OCI-LY7 (cell line): ENCODE data around the gene SPATA25. TPM values are rescaled to one million over a fixed set of nuclear protein-coding genes. Genes with fewer than 3 reads are reported as not detected.
"Not testable (repeated sequence)": the region's sequence is repeated elsewhere in the genome, so short reads cannot be mapped to it uniquely, and the experiment has no call there.

Source experiments
- BruUV-seq: library from RNA; stranded (reverse); fragments of 400-500 nt; replicated peaks from 2 replicates; lab custom pipeline; 2021; lab: Mats Ljungman, UMichigan
- CTCF ChIA-PET: fragments of 300-600 bp; sonication (Branson Sonifier 250); formaldehyde crosslinking; loops from one replicate; lab custom pipeline; 2022; ENCODE audit warnings: antibody characterized with exemption; ENCODE audit not compliant: unreplicated experiment; lab: Charles Lee
- POLR2A ChIA-PET: fragments of 300-600 bp; sonication (Branson Sonifier 250); formaldehyde crosslinking; loops from one replicate; lab custom pipeline; 2022; ENCODE audit warnings: antibody characterized with exemption; lab: Charles Lee
- DNase-seq: peaks from one replicate; pipeline ENCODE4 v3.0.0-alpha.2; 2015; ENCODE audit warnings: low spot score
- H2AFZ ChIP-seq: fragments of 200-600 bp; sonication (generic), shearing (Covaris generic); 2 replicates; pipeline ENCODE4 v1.6.1; 2014; ENCODE audit warnings: mild to moderate bottlenecking, antibody characterized with exemption, low read length, moderate library complexity
- H3K27ac ChIP-seq: fragments of 200-600 bp; sonication (generic); 2 replicates; pipeline ENCODE4 v1.5.1; 2014; ENCODE audit warnings: mixed run types, low read depth, mild to moderate bottlenecking, moderate library complexity, low read length, inconsistent platforms; ENCODE audit not compliant: poor library complexity, severe bottlenecking
- H3K36me3 ChIP-seq: fragments of 200-600 bp; sonication (generic); 2 replicates; pipeline ENCODE4 v1.6.1; 2014; ENCODE audit warnings: mild to moderate bottlenecking, antibody characterized with exemption, low read length, moderate library complexity, mixed read lengths; ENCODE audit not compliant: insufficient read depth
- H3K4me1 ChIP-seq: fragments of 200-600 bp; sonication (generic); 2 replicates; pipeline ENCODE4 v1.5.1; 2014; ENCODE audit warnings: mild to moderate bottlenecking, low read length; ENCODE audit not compliant: insufficient read depth, poor library complexity, severe bottlenecking
- H3K4me2 ChIP-seq: fragments of 200-600 bp; sonication (generic); 2 replicates; pipeline ENCODE4 v1.6.1; 2014; ENCODE audit warnings: mild to moderate bottlenecking, low read length
- H3K4me3 ChIP-seq: fragments of 200-600 bp; sonication (generic); 2 replicates; pipeline ENCODE4 v1.5.1; 2014; ENCODE audit warnings: mild to moderate bottlenecking, low read depth, low read length; ENCODE audit not compliant: poor library complexity, severe bottlenecking
- H3K79me2 ChIP-seq: fragments of 200-600 bp; sonication (generic); 2 replicates; pipeline ENCODE4 v1.6.1; 2016; ENCODE audit warnings: low read depth, mild to moderate bottlenecking, low read length, moderate library complexity, mixed read lengths; ENCODE audit not compliant: insufficient read depth
- H3K9me2 ChIP-seq: fragments of 200-600 bp; sonication (generic); 2 replicates; pipeline ENCODE4 v1.6.1; 2016; ENCODE audit warnings: mild to moderate bottlenecking, low read length, mixed read lengths; ENCODE audit not compliant: insufficient read depth
- H3K9me3 ChIP-seq: fragments of 200-600 bp; sonication (generic); 2 replicates; pipeline ENCODE4 v1.6.1; 2014; ENCODE audit warnings: mild to moderate bottlenecking, mixed run types, low read length, mixed read lengths
- H4K20me1 ChIP-seq: fragments of 200-600 bp; sonication (generic); 2 replicates; pipeline ENCODE4 v1.6.1; 2014; ENCODE audit warnings: mild to moderate bottlenecking, antibody characterized with exemption, low read length, moderate library complexity, mixed read lengths; ENCODE audit not compliant: insufficient read depth
- CTCF ChIP-seq: fragments of 200-600 bp; sonication (generic); conservative IDR thresholded peaks from 2 replicates; pipeline ENCODE4 v1.5.1; 2014; ENCODE audit warnings: mild to moderate bottlenecking, antibody characterized with exemption, low read length, moderate library complexity, mixed read lengths
- EZH2phosphoT487 ChIP-seq: fragments of 200-600 bp; sonication (generic); IDR thresholded peaks from 2 replicates; pipeline ENCODE4 v1.6.1; 2018; ENCODE audit warnings: low read depth, borderline replicate concordance, mild to moderate bottlenecking, mixed run types, antibody characterized with exemption, low read length, moderate library complexity, mixed read lengths
- intact Hi-C: fragments of 100-400 bp; cut with micrococcal nuclease; formaldehyde crosslinking; loops from one replicate; pipeline ENCODE4 v1.10.0; 2022; ENCODE audit not compliant: unreplicated experiment
- total RNA-seq, 2 experiments: library from RNA; depleted of rRNA in 1 of 2; stranded (reverse); fragments of >200 nt in 1 of 2; shearing (Covaris generic) in 1 of 2; gene quantifications; 2 replicates each; pipeline ENCODE4 v1.2.3, GENCODE V29; 2014 to 2022

Gene SPATA25
- total RNA-seq, 2 experiments from 2014 or later: 5.8 TPM

- Histone ChIP-seq H3K9me3 (no peaks in the 10 kb centered on the region), H3K27ac (no peak overlapping the region), H3K4me3 (no peak overlapping the region), H3K4me1 (peaks cover 7% of the 10 kb centered on the region), H2AFZ (no peak overlapping the region), H3K4me2 (no peak overlapping the region), H4K20me1 (no peaks in the 10 kb centered on the region), H3K36me3 (no peaks in the 10 kb centered on the region), H3K79me2 (no peaks in the 10 kb centered on the region), H3K9me2 (no peaks in the 10 kb centered on the region)
- intact Hi-C loops: no loop called here
- DNase-seq: no peak
- no peak for TF ChIP-seq CTCF
- TF ChIP-seq EZH2phosphoT487: no peak
- no TSS peak for BruUV-seq
- CTCF ChIA-PET: no interaction called here
- POLR2A ChIA-PET: interaction anchor here (1.3 kb wide), 1 partner anchor 25 kb away, joined by 3 read pairs; no protein-coding TSS in a partner anchor
Measured at GRCh38 chr20:45902199-45902701, 14.8 kb upstream of the SPATA25 start.

DNA sequence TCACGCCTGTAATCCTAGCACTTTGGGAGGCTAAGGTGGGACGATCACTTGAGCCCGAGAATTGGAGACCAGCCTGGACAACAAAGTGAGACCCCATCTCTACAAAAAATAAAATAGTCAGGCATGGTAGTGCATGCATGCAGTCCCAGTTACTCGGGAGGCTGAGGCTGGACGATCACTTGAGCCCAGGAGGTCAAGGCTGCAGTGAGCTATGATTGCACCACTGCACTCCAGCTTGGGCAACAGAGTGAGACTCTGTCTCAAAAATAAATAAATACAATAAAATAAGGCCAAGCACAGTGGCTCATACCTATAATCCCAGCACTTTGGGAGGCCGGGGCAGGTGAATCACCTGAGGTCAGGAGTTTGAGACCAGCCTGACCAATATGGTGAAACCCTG is 13.9 kb upstream of the SPATA25 start:
- H3K4me1 ChIP-seq, H3K27ac ChIP-seq, H3K9me2 ChIP-seq, DNase-seq, intact Hi-C loops, H3K36me3 ChIP-seq, BruUV-seq, H4K20me1 ChIP-seq, CTCF ChIA-PET, H3K9me3 ChIP-seq, H2AFZ ChIP-seq, H3K4me2 ChIP-seq, H3K79me2 ChIP-seq, H3K4me3 ChIP-seq: not testable (repeated sequence)
- POLR2A ChIA-PET: interaction anchor here (1.3 kb wide), 1 partner anchor 26 kb away, joined by 3 read pairs; no protein-coding TSS in a partner anchor

DNA sequence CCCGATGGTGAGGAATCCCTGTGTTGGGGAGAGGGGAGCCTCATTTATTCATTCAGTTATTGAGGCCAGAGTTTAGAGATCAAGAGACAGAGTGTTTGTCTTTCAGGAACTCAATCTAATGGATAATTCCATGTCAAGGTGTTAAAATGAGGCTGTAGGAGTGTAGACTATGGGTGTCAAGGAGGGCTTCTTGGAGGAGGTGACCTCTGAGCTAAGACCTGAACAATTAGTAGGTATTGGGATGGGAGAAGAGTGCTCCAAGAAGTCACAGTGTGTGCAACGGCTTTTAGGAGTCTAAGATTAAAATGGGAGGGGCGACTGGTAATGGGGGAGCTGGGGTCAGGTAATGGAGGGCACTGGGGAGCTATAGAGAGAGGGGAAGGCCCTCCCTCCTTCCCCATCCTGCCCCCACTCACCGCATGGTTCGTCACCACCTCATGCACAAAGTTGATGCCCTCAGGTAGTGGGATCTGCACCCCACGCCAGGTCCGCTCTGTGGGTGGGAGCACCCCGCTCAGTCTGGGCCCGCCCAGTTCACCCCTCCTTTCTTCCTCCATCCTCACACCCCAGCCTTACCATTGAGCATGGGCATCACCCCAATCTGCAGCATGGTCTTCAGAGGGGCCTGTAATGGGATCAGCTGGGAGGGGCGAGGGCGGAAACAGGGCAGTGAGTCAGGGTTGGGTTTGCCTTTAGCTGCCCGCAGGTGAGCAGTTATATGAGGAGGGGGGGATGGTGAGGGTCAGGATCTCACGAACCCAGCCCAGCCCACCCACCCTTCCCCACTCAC is 11.8 kb upstream of the SPATA25 start:
- Histone ChIP-seq H3K79me2 (no peaks in the 10 kb centered on the region), H3K9me2 (no peaks in the 10 kb centered on the region), H3K9me3 (no peaks in the 10 kb centered on the region), H3K4me2 (no peak overlapping the region), H2AFZ (no peak overlapping the region), H3K4me1 (peaks cover 7% of the 10 kb centered on the region), H3K4me3 (no peak overlapping the region), H3K27ac (no peak overlapping the region), H3K36me3 (peaks cover 4% of the 10 kb centered on the region), H4K20me1 (no peaks in the 10 kb centered on the region)
- TF ChIP-seq EZH2phosphoT487 (no peak), CTCF (no peak)
- CTCF ChIA-PET: no interaction called here
- POLR2A ChIA-PET: no interaction called here
- intact Hi-C loops: no loop called here
- no peak for DNase-seq
- BruUV-seq: no TSS peak
